Liver (tissue), 9 donors: Measurements from ENCODE around the gene SLC27A5. TPM values are rescaled to one million over a fixed set of nuclear protein-coding genes. Genes with fewer than 3 reads are reported as not detected.

Source experiments
- DNase-seq: peaks from one replicate; pipeline ENCODE4 v3.0.0-alpha.2; 2017; ENCODE audit warnings: low spot score
- H3K27ac ChIP-seq, 2 donors: one replicate each; pipeline ENCODE4 v1.7.0; 2013; ENCODE audit warnings: inconsistent platforms in 2 of 2, low read length in 2 of 2, control low read depth in 1 of 2, low read depth in 1 of 2, mild to moderate bottlenecking in 1 of 2
- H3K27me3 ChIP-seq, 4 donors: one replicate each; pipeline versions ENCODE4 v1.6.1 to v1.7.0; 2013; ENCODE audit warnings: low read length in 3 of 4, inconsistent platforms in 1 of 4, mild to moderate bottlenecking in 1 of 4, moderate library complexity in 1 of 4; ENCODE audit not compliant: control insufficient read depth in 4 of 4, insufficient read depth in 4 of 4
- H3K36me3 ChIP-seq, 4 donors: one replicate each; pipeline versions ENCODE4 v1.6.1 to v1.7.0; 2013; ENCODE audit warnings: low read length in 3 of 4, mild to moderate bottlenecking in 3 of 4, low read depth in 1 of 4, moderate library complexity in 1 of 4; ENCODE audit not compliant: control insufficient read depth in 4 of 4, insufficient read depth in 3 of 4
- H3K4me1 ChIP-seq, 4 donors: one replicate each; pipeline versions ENCODE4 v1.6.1 to v1.7.0; 2013; ENCODE audit warnings: low read length in 3 of 4, mild to moderate bottlenecking in 3 of 4, moderate library complexity in 1 of 4; ENCODE audit not compliant: control insufficient read depth in 4 of 4, insufficient read depth in 4 of 4
- H3K4me3 ChIP-seq, 3 donors: one replicate each; pipeline versions ENCODE4 v1.6.1 to v1.7.0; 2013; ENCODE audit warnings: low read length in 3 of 3, control low read depth in 1 of 3, low read depth in 1 of 3, mild to moderate bottlenecking in 1 of 3
- H3K9ac ChIP-seq, 2 donors: one replicate each; pipeline ENCODE4 v1.7.0; 2013; ENCODE audit warnings: low read length in 2 of 2, mild to moderate bottlenecking in 2 of 2, moderate library complexity in 2 of 2, control low read depth in 1 of 2, low read depth in 1 of 2
- H3K9me3 ChIP-seq, 4 donors: one replicate each; pipeline versions ENCODE4 v1.6.1 to v1.7.0; 2013; ENCODE audit warnings: low read length in 3 of 4; ENCODE audit not compliant: control insufficient read depth in 4 of 4
- EGR1 ChIP-seq, 2 donors: IDR thresholded peaks; 2 replicates each; pipeline ENCODE4 v1.6.1; 2016 to 2018; ENCODE audit warnings: antibody characterized with exemption in 2 of 2, low read depth in 2 of 2
- FOXA1 ChIP-seq: IDR thresholded peaks from 2 replicates; pipeline ENCODE4 v1.6.1; 2016; ENCODE audit warnings: antibody characterized with exemption
- FOXA2 ChIP-seq: IDR thresholded peaks from 2 replicates; pipeline ENCODE4 v1.6.1; 2016; ENCODE audit warnings: antibody characterized with exemption
- GABPA ChIP-seq, 2 donors: IDR thresholded peaks in 1 of 2; conservative IDR thresholded peaks in 1 of 2; 2 replicates each; pipeline ENCODE4 v1.6.1; 2016; ENCODE audit warnings: antibody characterized with exemption in 2 of 2, mild to moderate bottlenecking in 1 of 2, moderate library complexity in 1 of 2
- HNF4A ChIP-seq, 2 donors: conservative IDR thresholded peaks; 2 replicates each; pipeline ENCODE4 v1.6.1; 2016; ENCODE audit warnings: antibody characterized with exemption in 2 of 2, mild to moderate bottlenecking in 2 of 2
- HNF4G ChIP-seq: IDR thresholded peaks from 2 replicates; pipeline ENCODE4 v1.6.1; 2016; ENCODE audit warnings: antibody characterized with exemption
- JUND ChIP-seq, 2 donors: IDR thresholded peaks; 2 replicates each; pipeline ENCODE4 v1.6.1; 2016; ENCODE audit warnings: antibody characterized with exemption in 2 of 2
- NR2F2 ChIP-seq: IDR thresholded peaks from 2 replicates; pipeline ENCODE4 v1.6.1; 2016; ENCODE audit warnings: antibody characterized with exemption
- RAD21 ChIP-seq, 2 donors: IDR thresholded peaks; 2 replicates each; pipeline ENCODE4 v1.6.1; 2016; ENCODE audit warnings: antibody characterized with exemption in 2 of 2, mild to moderate bottlenecking in 2 of 2
- RXRA ChIP-seq, 2 donors: IDR thresholded peaks; 2 replicates each; pipeline ENCODE4 v1.6.1; 2017 to 2018; ENCODE audit warnings: antibody characterized with exemption in 2 of 2, mild to moderate bottlenecking in 1 of 2
- SP1 ChIP-seq: IDR thresholded peaks from 2 replicates; pipeline ENCODE4 v1.6.1; 2018; ENCODE audit warnings: antibody characterized with exemption, mild to moderate bottlenecking
- TAF1 ChIP-seq: conservative IDR thresholded peaks from 2 replicates; pipeline ENCODE4 v1.6.1; 2016; ENCODE audit warnings: antibody characterized with exemption, mild to moderate bottlenecking
- YY1 ChIP-seq: IDR thresholded peaks from 2 replicates; pipeline ENCODE4 v1.6.1; 2016; ENCODE audit warnings: antibody characterized with exemption, mild to moderate bottlenecking
- WGBS: extraction: QIAGEN DNeasy Blood & Tissue Kit; methylation state at CpG from one replicate; pipeline ENCODE4 v1.1.7; 2013; 5-methylcytosine and 5-hydroxymethylcytosine counted together
- polyA plus RNA-seq, 2 donors: library from polyadenylated mRNA; stranded (reverse) in 1 of 2; unstranded in 1 of 2; fragments of 200-250 nt in 1 of 2; fragments of >200 nt in 1 of 2; fragmentation: Nextera tagmentation in 1 of 2; extraction: Ambion mirVana in 1 of 2; gene quantifications; one replicate each; pipeline versions ENCODE4 v1.2.1 to v1.2.3, GENCODE V29; 2013 to 2015
- total RNA-seq, 2 donors: library from RNA; depleted of rRNA; stranded (reverse); fragments of >200 nt; gene quantifications; one replicate each; pipeline ENCODE4 v1.2.3, GENCODE V29; 2014
- TF ChIP-seq, protein P1 (sequence below): fragments of 150-350 bp; IDR thresholded peaks from 2 replicates; pipeline ENCODE4 v1.5.1; 2017; ENCODE audit warnings: improper control_type of control experiment, low read depth, low read length; ENCODE audit not compliant: missing input control
- TF ChIP-seq, protein P2 (sequence below): IDR thresholded peaks from 2 replicates; pipeline ENCODE4 v1.6.1; 2016; ENCODE audit warnings: antibody characterized with exemption
- TF ChIP-seq, protein P3 (sequence below): IDR thresholded peaks from 2 replicates; pipeline ENCODE4 v1.6.1; 2016; ENCODE audit warnings: antibody characterized with exemption
- TF ChIP-seq, protein P4 (sequence below): IDR thresholded peaks from 2 replicates; pipeline ENCODE4 v1.6.1; 2016; ENCODE audit warnings: antibody characterized with exemption, mild to moderate bottlenecking
- TF ChIP-seq, protein P5 (sequence below): IDR thresholded peaks from 2 replicates; pipeline ENCODE4 v1.6.1; 2016; ENCODE audit warnings: antibody characterized with exemption
- donor health status: healthy.
- donor health status: healthy.
- donor health status: healthy.
- donor health status: healthy.
- donor health status: healthy.

SLC27A5 gene
- total and polyA plus RNA-seq, 4 donors = 31.9 to 395 (median 321) TPM

DNA sequence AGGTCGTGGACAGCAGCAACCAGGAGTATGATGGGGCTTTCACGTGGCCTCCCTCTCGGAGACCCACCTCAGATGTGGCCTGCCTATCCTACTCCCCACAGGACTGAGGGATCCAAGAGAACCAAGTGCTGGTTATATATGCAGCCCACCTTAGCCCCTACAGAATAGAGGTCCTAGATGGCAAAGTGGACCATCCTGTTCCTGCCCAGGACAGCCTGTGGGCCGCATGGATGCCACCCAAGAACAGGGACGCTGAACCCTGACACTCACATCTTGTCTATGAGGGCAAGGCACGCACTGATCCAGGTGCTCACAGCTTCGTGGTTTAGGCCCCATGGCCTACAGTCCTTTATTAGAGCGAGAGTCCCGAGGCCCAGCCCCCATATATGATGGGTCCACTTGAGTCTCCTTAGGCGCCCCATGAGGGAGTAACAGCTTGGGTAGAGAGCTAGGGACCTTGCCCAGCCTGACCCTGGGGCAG, 1.5 kb upstream of the SLC27A5 start:
- Histone ChIP-seq H3K4me1 (peaks cover 15 to 75% (median 50%) of the 10 kb centered on the region in 4 donors), H3K4me3 (no peak overlapping the region), H3K36me3 (peaks cover 0 to 9% (median 3%) of the 10 kb centered on the region in 4 donors), H3K27me3 (no peaks in the 10 kb centered on the region), H3K9ac (peak overlapping the region in 1 of 2 donors; percentile 39), H3K27ac (peak overlapping the region; percentile 75 to 86), H3K9me3 (no peaks in the 10 kb centered on the region)
- no peak for DNase-seq
- 75% methylated on average over 10 of the region's 10 CpGs for WGBS
- TF ChIP-seq JUND (IDR thresholded peaks at IDR 0.05) = no peak
- TF ChIP-seq HNF4G = no peak
- no peak for TF ChIP-seq TAF1
- TF ChIP-seq RXRA (IDR thresholded peaks at IDR 0.05) = no peak
- TF ChIP-seq, protein P1, sequence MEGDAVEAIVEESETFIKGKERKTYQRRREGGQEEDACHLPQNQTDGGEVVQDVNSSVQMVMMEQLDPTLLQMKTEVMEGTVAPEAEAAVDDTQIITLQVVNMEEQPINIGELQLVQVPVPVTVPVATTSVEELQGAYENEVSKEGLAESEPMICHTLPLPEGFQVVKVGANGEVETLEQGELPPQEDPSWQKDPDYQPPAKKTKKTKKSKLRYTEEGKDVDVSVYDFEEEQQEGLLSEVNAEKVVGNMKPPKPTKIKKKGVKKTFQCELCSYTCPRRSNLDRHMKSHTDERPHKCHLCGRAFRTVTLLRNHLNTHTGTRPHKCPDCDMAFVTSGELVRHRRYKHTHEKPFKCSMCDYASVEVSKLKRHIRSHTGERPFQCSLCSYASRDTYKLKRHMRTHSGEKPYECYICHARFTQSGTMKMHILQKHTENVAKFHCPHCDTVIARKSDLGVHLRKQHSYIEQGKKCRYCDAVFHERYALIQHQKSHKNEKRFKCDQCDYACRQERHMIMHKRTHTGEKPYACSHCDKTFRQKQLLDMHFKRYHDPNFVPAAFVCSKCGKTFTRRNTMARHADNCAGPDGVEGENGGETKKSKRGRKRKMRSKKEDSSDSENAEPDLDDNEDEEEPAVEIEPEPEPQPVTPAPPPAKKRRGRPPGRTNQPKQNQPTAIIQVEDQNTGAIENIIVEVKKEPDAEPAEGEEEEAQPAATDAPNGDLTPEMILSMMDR = no peak
- no peak for TF ChIP-seq RAD21 (IDR thresholded peaks at IDR 0.05)
- no peak for TF ChIP-seq GABPA (IDR thresholded peaks at IDR 0.05 in 1 of 2, conservative IDR thresholded peaks at IDR 0.05 in 1 of 2)
- TF ChIP-seq FOXA1 = no peak

DNA sequence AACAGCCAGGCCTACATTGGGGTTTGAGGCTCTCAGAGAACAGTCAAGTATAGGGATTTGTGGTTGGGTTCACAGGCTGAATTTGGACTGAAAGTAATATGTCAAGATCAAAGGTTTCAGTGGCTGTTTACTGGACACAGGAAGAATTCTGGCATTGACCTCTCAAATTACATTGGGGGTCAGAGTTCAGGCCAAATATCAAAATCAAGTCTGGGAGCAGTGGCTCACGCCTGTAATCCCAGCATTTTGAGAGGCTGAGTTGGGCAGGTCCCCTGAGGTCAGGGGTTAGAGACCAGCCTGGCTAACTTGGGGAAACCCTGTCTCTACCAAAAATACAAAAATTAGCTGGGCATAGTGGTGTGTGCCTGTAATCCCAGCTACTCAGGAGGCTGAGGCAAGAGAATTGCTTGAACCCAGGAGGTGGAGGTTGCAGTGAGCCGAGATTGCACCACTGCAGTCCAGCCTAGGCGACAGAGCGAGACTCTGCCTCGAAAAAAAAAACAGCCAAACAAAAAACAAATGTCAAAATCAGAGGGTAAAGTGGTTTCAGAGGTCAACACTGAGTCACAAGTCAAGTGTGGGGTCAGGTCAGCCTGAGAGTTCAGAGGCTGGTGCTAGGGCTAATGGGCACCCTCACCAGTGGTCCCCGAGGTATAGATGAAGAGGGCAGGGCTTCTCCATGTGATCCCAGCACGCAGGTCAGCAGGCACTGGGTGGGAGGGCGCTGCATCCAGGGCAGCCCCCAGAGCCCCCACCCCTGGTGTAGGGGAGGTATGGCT, 1.5 kb downstream of the SLC27A5 start:
- Histone ChIP-seq H3K4me3 (peak overlapping the region; percentile 68 to 82 (median 75)), H3K9ac (peak overlapping the region; percentile 67 to 73)

More for the DNA sequence above, 1.5 kb downstream of the SLC27A5 start:
- Histone ChIP-seq H3K9me3 (no peaks in the 10 kb centered on the region), H3K27ac (peak overlapping the region; percentile 80 to 86), H3K27me3 (no peaks in the 10 kb centered on the region), H3K36me3 (peaks cover 0 to 3% (median 0%) of the 10 kb centered on the region in 4 donors), H3K4me1 (peaks cover 21 to 79% (median 61%) of the 10 kb centered on the region in 4 donors)
- TF ChIP-seq RAD21 (IDR thresholded peaks at IDR 0.05) = no peak
- TF ChIP-seq RXRA (IDR thresholded peaks at IDR 0.05) = peak; percentile 86 to 88
- no peak for TF ChIP-seq FOXA1
- TF ChIP-seq FOXA2 = no peak
- TF ChIP-seq YY1 = peak; percentile 49
- TF ChIP-seq HNF4G = peak; percentile 9
- TF ChIP-seq TAF1 = peak; percentile 28
- TF ChIP-seq, protein P1 = no peak
- TF ChIP-seq, protein P2, sequence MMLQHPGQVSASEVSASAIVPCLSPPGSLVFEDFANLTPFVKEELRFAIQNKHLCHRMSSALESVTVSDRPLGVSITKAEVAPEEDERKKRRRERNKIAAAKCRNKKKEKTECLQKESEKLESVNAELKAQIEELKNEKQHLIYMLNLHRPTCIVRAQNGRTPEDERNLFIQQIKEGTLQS = peak; percentile 52
- TF ChIP-seq, protein P3, sequence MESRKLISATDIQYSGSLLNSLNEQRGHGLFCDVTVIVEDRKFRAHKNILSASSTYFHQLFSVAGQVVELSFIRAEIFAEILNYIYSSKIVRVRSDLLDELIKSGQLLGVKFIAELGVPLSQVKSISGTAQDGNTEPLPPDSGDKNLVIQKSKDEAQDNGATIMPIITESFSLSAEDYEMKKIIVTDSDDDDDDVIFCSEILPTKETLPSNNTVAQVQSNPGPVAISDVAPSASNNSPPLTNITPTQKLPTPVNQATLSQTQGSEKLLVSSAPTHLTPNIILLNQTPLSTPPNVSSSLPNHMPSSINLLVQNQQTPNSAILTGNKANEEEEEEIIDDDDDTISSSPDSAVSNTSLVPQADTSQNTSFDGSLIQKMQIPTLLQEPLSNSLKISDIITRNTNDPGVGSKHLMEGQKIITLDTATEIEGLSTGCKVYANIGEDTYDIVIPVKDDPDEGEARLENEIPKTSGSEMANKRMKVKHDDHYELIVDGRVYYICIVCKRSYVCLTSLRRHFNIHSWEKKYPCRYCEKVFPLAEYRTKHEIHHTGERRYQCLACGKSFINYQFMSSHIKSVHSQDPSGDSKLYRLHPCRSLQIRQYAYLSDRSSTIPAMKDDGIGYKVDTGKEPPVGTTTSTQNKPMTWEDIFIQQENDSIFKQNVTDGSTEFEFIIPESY = peak; percentile 53
- peak; percentile 85 for TF ChIP-seq SP1
- peak; percentile 93 for TF ChIP-seq NR2F2
- peak; percentile 73 to 78 for TF ChIP-seq JUND (IDR thresholded peaks at IDR 0.05)
- TF ChIP-seq EGR1 (IDR thresholded peaks at IDR 0.05; ENCODE audit: low read depth in 2 of 2) = no peak
- TF ChIP-seq, protein P4, sequence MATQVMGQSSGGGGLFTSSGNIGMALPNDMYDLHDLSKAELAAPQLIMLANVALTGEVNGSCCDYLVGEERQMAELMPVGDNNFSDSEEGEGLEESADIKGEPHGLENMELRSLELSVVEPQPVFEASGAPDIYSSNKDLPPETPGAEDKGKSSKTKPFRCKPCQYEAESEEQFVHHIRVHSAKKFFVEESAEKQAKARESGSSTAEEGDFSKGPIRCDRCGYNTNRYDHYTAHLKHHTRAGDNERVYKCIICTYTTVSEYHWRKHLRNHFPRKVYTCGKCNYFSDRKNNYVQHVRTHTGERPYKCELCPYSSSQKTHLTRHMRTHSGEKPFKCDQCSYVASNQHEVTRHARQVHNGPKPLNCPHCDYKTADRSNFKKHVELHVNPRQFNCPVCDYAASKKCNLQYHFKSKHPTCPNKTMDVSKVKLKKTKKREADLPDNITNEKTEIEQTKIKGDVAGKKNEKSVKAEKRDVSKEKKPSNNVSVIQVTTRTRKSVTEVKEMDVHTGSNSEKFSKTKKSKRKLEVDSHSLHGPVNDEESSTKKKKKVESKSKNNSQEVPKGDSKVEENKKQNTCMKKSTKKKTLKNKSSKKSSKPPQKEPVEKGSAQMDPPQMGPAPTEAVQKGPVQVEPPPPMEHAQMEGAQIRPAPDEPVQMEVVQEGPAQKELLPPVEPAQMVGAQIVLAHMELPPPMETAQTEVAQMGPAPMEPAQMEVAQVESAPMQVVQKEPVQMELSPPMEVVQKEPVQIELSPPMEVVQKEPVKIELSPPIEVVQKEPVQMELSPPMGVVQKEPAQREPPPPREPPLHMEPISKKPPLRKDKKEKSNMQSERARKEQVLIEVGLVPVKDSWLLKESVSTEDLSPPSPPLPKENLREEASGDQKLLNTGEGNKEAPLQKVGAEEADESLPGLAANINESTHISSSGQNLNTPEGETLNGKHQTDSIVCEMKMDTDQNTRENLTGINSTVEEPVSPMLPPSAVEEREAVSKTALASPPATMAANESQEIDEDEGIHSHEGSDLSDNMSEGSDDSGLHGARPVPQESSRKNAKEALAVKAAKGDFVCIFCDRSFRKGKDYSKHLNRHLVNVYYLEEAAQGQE = peak; percentile 34
- TF ChIP-seq HNF4A (conservative IDR thresholded peaks at IDR 0.05) = peak; percentile 87
- peak in 1 of 2 donors; percentile 24 for TF ChIP-seq GABPA (IDR thresholded peaks at IDR 0.05 in 1 of 2, conservative IDR thresholded peaks at IDR 0.05 in 1 of 2)
- TF ChIP-seq, protein P5, sequence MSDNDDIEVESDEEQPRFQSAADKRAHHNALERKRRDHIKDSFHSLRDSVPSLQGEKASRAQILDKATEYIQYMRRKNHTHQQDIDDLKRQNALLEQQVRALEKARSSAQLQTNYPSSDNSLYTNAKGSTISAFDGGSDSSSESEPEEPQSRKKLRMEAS = peak; percentile 45
- DNase-seq = no peak
- 30% methylated on average over 8 of the region's 8 CpGs for WGBS
